H1 (cell line): ENCODE measurements around the gene NRXN2. TPM values are rescaled to one million over a fixed set of nuclear protein-coding genes. Genes with fewer than 3 reads are reported as not detected.

Source experiments
- CTCF ChIA-PET: fragments of 300-600 bp; sonication (Branson Sonifier 250); formaldehyde crosslinking; loops from one replicate; lab custom pipeline; 2021; ENCODE audit not compliant: partially characterized antibody; lab: Charles Lee
- POLR2A ChIA-PET: fragments of 300-600 bp; sonication (Branson Sonifier 250); formaldehyde crosslinking; loops from one replicate; lab custom pipeline; 2021; ENCODE audit warnings: inconsistent platforms; ENCODE audit not compliant: partially characterized antibody; lab: Charles Lee
- DNase-seq, 2 experiments: peaks; one replicate each; pipeline versions ENCODE4 v3.0.0 to v3.0.0-alpha.2; 2010 to 2022; ENCODE audit warnings: low spot score in 2 of 2, low read depth in 1 of 2, mixed read lengths in 1 of 2
- FAIRE-seq: peaks from 2 replicates; lab custom pipeline; 2011; peaks lifted over from hg19 to GRCh38; lab: Jason Lieb, UNC
- H2AFZ ChIP-seq: 2 replicates; pipeline ENCODE4 v1.8.1; 2012; ENCODE audit warnings: low read length, inconsistent platforms
- H2AK5ac ChIP-seq: 2 replicates; pipeline ENCODE4 v1.6.1; 2013; ENCODE audit warnings: low read depth, low read length
- H2BK120ac ChIP-seq: replicated peaks from 2 replicates; pipeline ENCODE3; 2013; ENCODE audit warnings: low read depth, low read length, inconsistent platforms
- H2BK12ac ChIP-seq: 2 replicates; pipeline ENCODE4 v1.6.1; 2013; ENCODE audit warnings: low read depth, low read length
- H2BK15ac ChIP-seq: 2 replicates; pipeline ENCODE4 v1.6.1; 2013; ENCODE audit warnings: low read length
- H2BK20ac ChIP-seq: 2 replicates; pipeline ENCODE4 v1.6.1; 2013; ENCODE audit warnings: low read length
- H2BK5ac ChIP-seq: 2 replicates; pipeline ENCODE4 v1.6.1; 2013; ENCODE audit warnings: low read depth, low read length
- H3K14ac ChIP-seq: 2 replicates; pipeline ENCODE4 v1.6.1; 2013; ENCODE audit warnings: inconsistent platforms; ENCODE audit not compliant: insufficient read length
- H3K18ac ChIP-seq: 2 replicates; pipeline ENCODE4 v1.6.1; 2013; ENCODE audit warnings: low read length; ENCODE audit errors: extremely low read depth
- H3K23ac ChIP-seq: 2 replicates; pipeline ENCODE4 v1.6.1; 2013; ENCODE audit warnings: inconsistent platforms; ENCODE audit not compliant: insufficient read length
- H3K23me2 ChIP-seq: 2 replicates; pipeline ENCODE4 v1.6.1; 2013; ENCODE audit warnings: low read depth, low read length
- H3K27ac ChIP-seq: 2 replicates; pipeline ENCODE4 v1.6.1; 2011; ENCODE audit warnings: low read depth, low read length, inconsistent platforms
- H3K27me3 ChIP-seq, 4 experiments: replicated peaks in 1 of 4; 1 replicate in 1 of 4; 2 replicates in 3 of 4; pipeline versions ENCODE4 v1.6.1 to v1.8.1; 2011 to 2013; ENCODE audit warnings: low read length in 3 of 4, mild to moderate bottlenecking in 3 of 4, inconsistent platforms in 2 of 4, mixed read lengths in 2 of 4, moderate library complexity in 1 of 4; ENCODE audit not compliant: control insufficient read depth in 3 of 4, insufficient read depth in 3 of 4; ENCODE audit errors: extremely low read depth in 1 of 4
- H3K36me3 ChIP-seq, 4 experiments: 2 replicates each; pipeline versions ENCODE4 v1.6.1 to v1.8.1; 2011 to 2013; ENCODE audit warnings: mild to moderate bottlenecking in 4 of 4, low read length in 3 of 4, moderate library complexity in 2 of 4, control low read depth in 1 of 4, inconsistent platforms in 1 of 4; ENCODE audit not compliant: insufficient read depth in 4 of 4, control insufficient read depth in 2 of 4
- H3K4ac ChIP-seq: replicated peaks from 2 replicates; pipeline ENCODE3; 2013; ENCODE audit warnings: low read length, low read depth, mixed read lengths, inconsistent platforms; ENCODE audit not compliant: insufficient read length
- H3K4me1 ChIP-seq, 4 experiments: replicated peaks in 1 of 4; 1 replicate in 1 of 4; 2 replicates in 3 of 4; pipeline versions ENCODE4 v1.6.1 to v1.8.1; 2011 to 2013; ENCODE audit warnings: low read length in 3 of 4, inconsistent platforms in 2 of 4, mixed read lengths in 1 of 4; ENCODE audit not compliant: insufficient read depth in 4 of 4, control insufficient read depth in 3 of 4
- H3K4me2 ChIP-seq, 2 experiments: 2 replicates each; pipeline versions ENCODE4 v1.6.1 to v1.8.1; 2011 to 2013; ENCODE audit warnings: low read depth in 2 of 2, low read length in 2 of 2, control low read depth in 1 of 2, inconsistent platforms in 1 of 2, mild to moderate bottlenecking in 1 of 2; ENCODE audit not compliant: insufficient read depth in 1 of 2
- H3K4me3 ChIP-seq, 4 experiments: fragments of 200-600, 300-600 bp in 1 of 4; sonication (generic), shearing (Covaris generic), sonication (Bioruptor Twin) in 1 of 4; 2 replicates each; pipeline versions ENCODE4 v1.5.1 to v1.8.1; 2011 to 2016; ENCODE audit warnings: low read length in 4 of 4, low read depth in 3 of 4, control low read depth in 2 of 4, inconsistent platforms in 2 of 4, mild to moderate bottlenecking in 2 of 4, mixed read lengths in 1 of 4, moderate library complexity in 1 of 4; ENCODE audit not compliant: insufficient read depth in 2 of 4; ENCODE audit errors: extremely low read depth in 1 of 4
- H3K56ac ChIP-seq: replicated peaks from 2 replicates; pipeline ENCODE3; 2013; ENCODE audit warnings: low read depth, mild to moderate bottlenecking, mixed read lengths, low read length, inconsistent platforms; ENCODE audit not compliant: insufficient read length
- H3K79me1 ChIP-seq: 2 replicates; pipeline ENCODE4 v1.6.1; 2013; ENCODE audit warnings: low read depth, low read length, control low read depth
- H3K79me2 ChIP-seq, 2 experiments: 2 replicates each; pipeline versions ENCODE4 v1.6.1 to v1.8.1; 2012 to 2013; ENCODE audit warnings: low read length in 2 of 2, mild to moderate bottlenecking in 2 of 2, inconsistent platforms in 1 of 2; ENCODE audit not compliant: insufficient read depth in 2 of 2, control insufficient read depth in 1 of 2
- H3K9ac ChIP-seq, 4 experiments: replicated peaks in 1 of 4; 1 replicate in 1 of 4; 2 replicates in 3 of 4; pipeline versions ENCODE4 v1.6.1 to v1.8.1; 2011 to 2013; ENCODE audit warnings: low read depth in 3 of 4, low read length in 3 of 4, control low read depth in 2 of 4, mild to moderate bottlenecking in 2 of 4, moderate library complexity in 2 of 4, inconsistent platforms in 1 of 4; ENCODE audit errors: extremely low read depth in 1 of 4
- H3K9me3 ChIP-seq, 2 experiments: 2 replicates each; pipeline versions ENCODE4 v1.6.1 to v1.8.1; 2012 to 2013; ENCODE audit warnings: mild to moderate bottlenecking in 2 of 2, moderate library complexity in 2 of 2, control low read depth in 1 of 2, inconsistent platforms in 1 of 2, low read depth in 1 of 2, low read length in 1 of 2, mixed read lengths in 1 of 2; ENCODE audit not compliant: insufficient read depth in 2 of 2
- H4K20me1 ChIP-seq, 2 experiments: replicated peaks in 1 of 2; 2 replicates each; pipeline versions ENCODE3 to v1.8.1; 2011 to 2013; ENCODE audit warnings: inconsistent platforms in 2 of 2, low read length in 2 of 2, mild to moderate bottlenecking in 1 of 2; ENCODE audit not compliant: insufficient read depth in 2 of 2, control insufficient read depth in 1 of 2
- H4K5ac ChIP-seq: 2 replicates; pipeline ENCODE4 v1.6.1; 2013; ENCODE audit warnings: low read length, low read depth, mixed read lengths, inconsistent platforms; ENCODE audit not compliant: insufficient read length
- H4K8ac ChIP-seq: 2 replicates; pipeline ENCODE4 v1.8.0; 2013; ENCODE audit warnings: mild to moderate bottlenecking, moderate library complexity, low read length, inconsistent platforms; ENCODE audit not compliant: insufficient read depth; ENCODE audit errors: extremely low read depth
- H4K91ac ChIP-seq: replicated peaks from 2 replicates; pipeline ENCODE3; 2013; ENCODE audit warnings: low read length, mixed read lengths, inconsistent platforms; ENCODE audit not compliant: insufficient read length
- KDM5A ChIP-seq: fragments of 200-600 bp; IDR thresholded peaks from 2 replicates; pipeline ENCODE4 v1.7.1; 2012; ENCODE audit warnings: mild to moderate bottlenecking, low read length, inconsistent platforms, mixed read lengths
- POLR2AphosphoS5 ChIP-seq: IDR thresholded peaks from 2 replicates; pipeline ENCODE4 v1.6.1; 2011; ENCODE audit warnings: low read depth, low read length
- WGBS, 2 experiments: shearing (Covaris generic) in 1 of 2; methylation state at CpG; one replicate each; pipeline versions ENCODE4 v1.1.6 to v1.1.7; 2013 to 2015; ENCODE audit warnings: low lambda C conversion rate in 2 of 2, mixed read lengths in 2 of 2, inconsistent platforms in 1 of 2, low coverage in 1 of 2, missing lambda C conversion rate in 1 of 2; ENCODE audit not compliant: insufficient replicate concordance in 2 of 2, insufficient coverage in 1 of 2, insufficient read length in 1 of 2; ENCODE audit errors: extremely low coverage in 1 of 2, missing lambda C conversion rate in 1 of 2; 5-methylcytosine and 5-hydroxymethylcytosine counted together
- polyA plus RNA-seq, 7 experiments: library from polyadenylated mRNA; depleted of rRNA in 3 of 7; stranded (reverse) in 5 of 7; unstranded in 2 of 7; fragments of >200 nt in 5 of 7; fragments of 200-250 nt in 2 of 7; gene quantifications; 1 replicate in 5 of 7; 2 replicates in 1 of 7; 4 replicates in 1 of 7; pipeline versions ENCODE4 v1.2.1 to v1.2.3, GENCODE V29; 2011 to 2013; ENCODE audit warnings: missing spikeins in 2 of 7, mixed read lengths in 2 of 7
- total RNA-seq: library from RNA; stranded (reverse); fragmentation: NEBNext Ultra II Directional; extraction: Animal tissue kit (Norgen Biotek cat#: 25700); gene quantifications from 2 replicates; pipeline ENCODE4 v1.2.1, GENCODE V29; 2021

NRXN2 gene
- total and polyA plus RNA-seq, 2 of the 8 experiments (the other 6 are each of a cell fraction or from before 2014, with no cell fraction given), result 1.3 to 11.5 TPM

DNA sequence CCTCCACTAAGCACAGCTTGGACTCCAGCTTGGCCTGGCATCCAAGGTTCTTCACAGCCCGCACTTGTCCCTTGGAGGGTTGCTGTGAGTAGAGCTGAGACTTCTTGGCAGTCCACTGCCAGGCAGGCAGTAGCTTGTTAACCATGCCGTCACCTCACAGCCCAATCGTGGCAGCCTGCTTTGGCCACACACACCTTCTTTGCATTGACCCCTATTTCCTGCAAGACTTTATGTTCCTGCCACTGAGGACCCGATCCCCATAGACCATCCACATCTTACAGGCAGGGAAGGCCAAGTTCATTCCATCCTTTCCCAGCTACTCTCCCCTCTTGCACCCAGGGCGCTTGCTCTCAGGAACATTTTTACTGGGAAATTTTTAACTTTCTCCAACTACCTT, 39.3 kb upstream of the NRXN2 start:
- ChIA-PET CTCF (interaction anchor here (0.5 to 23.6 kb wide), 8 partner anchors 8 to 313 kb away, joined by 3 to 376 read pairs (median 4); partner anchors contain the start of gene RASGRP2), POLR2A (interaction anchor here (0.6 to 42.9 kb wide), 12 partner anchors 3 to 374 kb away, joined by 3 to 1087 read pairs (median 3); partner anchors contain the start of genes PYGM, RASGRP2 and SF1)
- H2AK5ac ChIP-seq, result peak overlapping the region; percentile 99; the same call in 1 of the 2 replicates
- H3K36me3 ChIP-seq, result peaks cover 14 to 38% (median 27%) of the 10 kb centered on the region in 4 experiments
- no peaks in the 10 kb centered on the region for H3K23me2 ChIP-seq
- peak overlapping the region; percentile 88 for H2BK15ac ChIP-seq
- H3K9ac ChIP-seq, result peak overlapping the region in 2 of 4 experiments; percentile 51 to 56; a peak in 5 of 7 replicates
- H2BK12ac ChIP-seq, result peak overlapping the region; percentile 99
- peak overlapping the region; percentile 58 for H4K5ac ChIP-seq
- H3K4me3 ChIP-seq, result peak overlapping the region in 3 of 4 experiments; percentile 14 to 36 (median 29); a peak in 4 of 8 replicates
- FAIRE-seq, result no peak
- peak overlapping the region; percentile 100 for H2BK5ac ChIP-seq
- no peak overlapping the region for H3K56ac ChIP-seq
- H3K4me2 ChIP-seq, result peak overlapping the region; percentile 56 to 70
- H2AFZ ChIP-seq, result no peak overlapping the region
- no peak overlapping the region for H3K14ac ChIP-seq
- no peak overlapping the region for H4K8ac ChIP-seq
- peak overlapping the region; percentile 42 for H3K4ac ChIP-seq
- no peaks in the 10 kb centered on the region for H3K9me3 ChIP-seq
- peaks cover 0 to 9% of the 10 kb centered on the region in 2 experiments; a peak in 1 of 4 replicates for H3K79me2 ChIP-seq
- H3K27me3 ChIP-seq, result no peaks in the 10 kb centered on the region
- H3K79me1 ChIP-seq, result peaks cover 3% of the 10 kb centered on the region
- no peak overlapping the region for H3K23ac ChIP-seq
- H3K4me1 ChIP-seq, result peaks cover 26 to 73% (median 62%) of the 10 kb centered on the region in 4 experiments
- H2BK120ac ChIP-seq, result peak overlapping the region; percentile 77
- peak overlapping the region; percentile 86 for H3K27ac ChIP-seq
- DNase-seq, result no peak
- H2BK20ac ChIP-seq, result peak overlapping the region; percentile 99
- H3K18ac ChIP-seq, result peak overlapping the region; percentile 99
- WGBS, 2 experiments, result 34% methylated on average over 5 of the region's 5 CpGs; no CpG with 5 or more reads in 1 of the 2 experiments
- peaks cover 7 to 14% of the 10 kb centered on the region in 2 experiments for H4K20me1 ChIP-seq
- H4K91ac ChIP-seq, result peak overlapping the region; percentile 94
- TF ChIP-seq KDM5A (no peak), POLR2AphosphoS5 (peak; percentile 77; the same call in 1 of the 2 replicates)
